GM04504 (cell line): ENCODE measurements around the gene CFAP20.
"Not testable (repeated sequence)": the region's sequence is repeated elsewhere in the genome, so short reads cannot be mapped to it uniquely, and the experiment has no call there.

Experiments
- DNase-seq: peaks from one replicate; pipeline ENCODE4 v3.0.0-alpha.2; 2012; ENCODE audit warnings: low read depth

Gene CFAP20

GRCh38 chr16:58096249-58096648 is 32.9 kb downstream of the CFAP20 start:
- DNase-seq: no peak

- DNase-seq: not testable (repeated sequence)
Observed at GRCh38 chr16:58095575-58095960, 33.6 kb downstream of the CFAP20 start.

GRCh38 chr16:58094791-58095574 is 34.2 kb downstream of the CFAP20 start:
- DNase-seq: no peak

GRCh38 chr16:58094026-58094425 is 35.2 kb downstream of the CFAP20 start:
- DNase-seq: no peak

- not testable (repeated sequence) for DNase-seq
Observed at GRCh38 chr16:58090396-58090795, 38.8 kb downstream of the CFAP20 start.

GRCh38 chr16:58088091-58088490 is 41.1 kb downstream of the CFAP20 start:
- DNase-seq: no peak

- DNase-seq: no peak
Observed at GRCh38 chr16:58087209-58087913, 41.8 kb downstream of the CFAP20 start.

- no peak for DNase-seq
Observed at GRCh38 chr16:58086381-58087208, 42.6 kb downstream of the CFAP20 start.

GRCh38 chr16:58085584-58086251 is 43.5 kb downstream of the CFAP20 start:
- no peak for DNase-seq

GRCh38 chr16:58085171-58085570 is 44.0 kb downstream of the CFAP20 start:
- no peak for DNase-seq

GRCh38 chr16:58084635-58085034 is 44.5 kb downstream of the CFAP20 start:
- no peak for DNase-seq

GRCh38 chr16:58082381-58082780 is 46.8 kb downstream of the CFAP20 start:
- no peak for DNase-seq

GRCh38 chr16:58080657-58081056 is 48.5 kb downstream of the CFAP20 start:
- not testable (repeated sequence) for DNase-seq

GRCh38 chr16:58077796-58078195 is 51.4 kb downstream of the CFAP20 start:
- no peak for DNase-seq

GRCh38 chr16:58076514-58076913 is 52.7 kb downstream of the CFAP20 start:
- no peak for DNase-seq

- DNase-seq: no peak
Observed at GRCh38 chr16:58074657-58075056, 54.5 kb downstream of the CFAP20 start.

GRCh38 chr16:58073086-58073485 is 56.1 kb downstream of the CFAP20 start:
- not testable (repeated sequence) for DNase-seq

GRCh38 chr16:58072134-58072533 is 57.0 kb downstream of the CFAP20 start:
- not testable (repeated sequence) for DNase-seq

- DNase-seq: no peak
Observed at GRCh38 chr16:58070585-58070984, 58.6 kb downstream of the CFAP20 start.
